GM13976 (cell line): ENCODE measurements around the gene RPL13A.

Experiments
- DNase-seq: peaks from one replicate; pipeline ENCODE4 v3.0.0; 2012; ENCODE audit warnings: low spot score
- in situ Hi-C: fragments of 300-500 bp; cut with MboI; formaldehyde crosslinking; loops from one replicate; pipeline ENCODE4 v1.12.0; 2022; ENCODE audit warnings: low sequenced_read_pairs, mixed read lengths, inconsistent platforms; ENCODE audit not compliant: unreplicated experiment
- TF ChIP-seq, protein P1 (sequence below): IDR thresholded peaks from 2 replicates; pipeline ENCODE4 v1.5.1; 2012; ENCODE audit warnings: borderline replicate concordance, mild to moderate bottlenecking; ENCODE audit not compliant: insufficient read depth; ENCODE audit errors: extremely low read depth, missing control alignments, control extremely low read depth

RPL13A gene

DNA sequence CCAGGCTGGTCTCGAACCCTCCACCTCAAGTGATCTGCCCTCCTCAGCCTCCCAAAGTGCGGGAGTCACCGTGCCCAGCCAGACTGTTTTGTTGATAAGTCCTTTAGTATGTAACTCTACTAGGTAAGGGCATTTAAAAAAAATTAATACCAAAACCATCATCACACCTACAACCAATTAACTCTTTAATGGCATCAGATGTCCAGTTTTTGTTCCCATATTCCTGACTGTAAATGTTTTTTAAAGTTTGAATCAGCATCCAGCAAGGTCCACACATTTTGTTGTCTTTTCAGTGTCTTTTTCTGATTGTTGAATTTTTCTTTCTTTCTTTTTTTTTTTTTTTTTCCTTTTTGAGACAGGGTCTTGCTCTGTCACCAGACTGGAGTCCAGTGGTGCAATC is 30.6 kb downstream of the RPL13A start:
- TF ChIP-seq, protein P1, sequence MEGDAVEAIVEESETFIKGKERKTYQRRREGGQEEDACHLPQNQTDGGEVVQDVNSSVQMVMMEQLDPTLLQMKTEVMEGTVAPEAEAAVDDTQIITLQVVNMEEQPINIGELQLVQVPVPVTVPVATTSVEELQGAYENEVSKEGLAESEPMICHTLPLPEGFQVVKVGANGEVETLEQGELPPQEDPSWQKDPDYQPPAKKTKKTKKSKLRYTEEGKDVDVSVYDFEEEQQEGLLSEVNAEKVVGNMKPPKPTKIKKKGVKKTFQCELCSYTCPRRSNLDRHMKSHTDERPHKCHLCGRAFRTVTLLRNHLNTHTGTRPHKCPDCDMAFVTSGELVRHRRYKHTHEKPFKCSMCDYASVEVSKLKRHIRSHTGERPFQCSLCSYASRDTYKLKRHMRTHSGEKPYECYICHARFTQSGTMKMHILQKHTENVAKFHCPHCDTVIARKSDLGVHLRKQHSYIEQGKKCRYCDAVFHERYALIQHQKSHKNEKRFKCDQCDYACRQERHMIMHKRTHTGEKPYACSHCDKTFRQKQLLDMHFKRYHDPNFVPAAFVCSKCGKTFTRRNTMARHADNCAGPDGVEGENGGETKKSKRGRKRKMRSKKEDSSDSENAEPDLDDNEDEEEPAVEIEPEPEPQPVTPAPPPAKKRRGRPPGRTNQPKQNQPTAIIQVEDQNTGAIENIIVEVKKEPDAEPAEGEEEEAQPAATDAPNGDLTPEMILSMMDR = no peak
- in situ Hi-C loops = no loop called here
- DNase-seq = no peak

DNA sequence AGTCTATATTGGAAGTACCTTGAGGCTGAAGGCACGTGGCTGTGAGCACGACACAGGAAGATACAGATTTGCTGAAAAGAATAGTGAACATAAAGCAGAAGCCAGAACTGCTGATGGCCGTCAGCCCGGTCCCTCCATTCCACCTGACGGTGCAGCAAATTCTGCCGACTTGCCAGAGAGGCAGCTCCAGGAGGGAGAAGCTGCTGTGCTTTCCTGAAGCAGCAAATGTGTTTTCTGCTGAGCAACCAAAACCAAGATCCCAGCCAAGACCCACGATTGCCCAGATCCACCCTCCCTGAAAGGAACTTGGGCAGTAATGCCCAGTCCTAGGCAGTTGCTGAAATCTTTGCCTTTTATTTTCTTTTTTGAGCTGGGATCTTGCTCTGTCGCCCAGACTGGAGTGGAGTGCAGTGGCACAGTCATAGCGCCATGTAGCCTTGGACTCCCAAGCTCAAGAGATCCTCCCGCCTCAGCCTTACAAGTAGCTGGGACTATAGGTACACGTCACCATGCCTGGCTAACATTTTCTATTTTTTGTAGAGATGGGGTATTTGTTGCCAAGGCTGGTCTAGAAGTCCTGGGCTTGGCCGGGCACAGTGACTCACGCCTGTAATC is 33.4 kb downstream of the RPL13A start:
- no peak for DNase-seq
- in situ Hi-C loops = no loop called here
- TF ChIP-seq, protein P1 = no peak

DNA sequence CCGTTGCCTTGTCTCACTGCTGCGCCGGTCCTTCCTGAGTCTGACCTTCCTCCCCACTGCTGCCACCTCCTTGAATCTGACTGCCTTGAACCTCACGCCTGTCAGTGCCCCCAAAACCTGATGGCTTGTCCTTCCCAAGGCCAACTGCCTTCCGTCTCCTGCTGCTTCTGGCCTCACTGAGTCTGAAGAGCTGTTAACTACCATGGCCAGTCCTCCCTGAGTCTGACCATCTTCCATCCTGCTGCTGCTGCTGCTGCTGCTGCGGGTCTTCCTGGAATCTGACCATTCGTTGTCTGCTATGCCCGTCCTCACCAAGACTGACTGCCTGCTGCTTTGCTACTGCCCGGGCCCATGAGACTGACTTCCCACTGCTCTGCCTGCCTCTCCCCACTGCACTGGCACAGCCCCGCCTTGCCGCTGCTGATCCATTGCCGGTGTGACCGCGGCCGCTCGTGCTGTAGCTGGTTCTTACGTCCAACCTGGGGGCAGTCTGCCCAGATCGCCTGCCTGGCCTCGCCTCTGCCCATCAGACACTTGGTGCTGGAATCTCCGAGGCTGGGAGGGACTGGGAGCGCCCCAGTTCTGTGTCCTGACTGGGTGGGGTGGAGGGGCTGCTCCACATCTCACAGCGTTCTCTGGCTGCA is 37.5 kb downstream of the RPL13A start:
- TF ChIP-seq, protein P1 = no peak
- DNase-seq = no peak

DNA sequence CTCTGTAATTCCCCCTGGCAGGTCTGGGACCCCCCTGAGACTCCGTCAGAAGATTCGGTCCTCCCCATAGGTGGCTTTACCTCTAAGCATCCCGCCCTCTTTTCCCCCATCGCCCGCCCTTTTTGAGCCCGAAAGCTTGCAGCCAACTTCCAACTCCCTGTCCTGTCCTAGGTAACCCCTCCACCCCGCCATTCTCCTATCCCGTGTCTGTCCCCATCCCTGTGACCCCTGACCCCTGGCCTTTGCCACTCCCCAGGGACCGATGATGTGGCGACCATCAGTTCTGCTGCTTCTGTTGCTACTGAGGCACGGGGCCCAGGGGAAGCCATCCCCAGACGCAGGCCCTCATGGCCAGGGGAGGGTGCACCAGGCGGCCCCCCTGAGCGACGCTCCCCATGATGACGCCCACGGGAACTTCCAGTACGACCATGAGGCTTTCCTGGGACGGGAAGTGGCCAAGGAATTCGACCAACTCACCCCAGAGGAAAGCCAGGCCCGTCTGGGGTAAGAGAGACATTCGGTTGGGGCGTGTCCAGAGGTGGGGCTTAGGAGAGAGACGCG is 40.9 kb downstream of the RPL13A start:
- DNase-seq = no peak
- in situ Hi-C loops = no loop called here
- TF ChIP-seq, protein P1 = no peak

More for the DNA sequence above, 37.5 kb downstream of the RPL13A start:
- in situ Hi-C loops = no loop called here

DNA sequence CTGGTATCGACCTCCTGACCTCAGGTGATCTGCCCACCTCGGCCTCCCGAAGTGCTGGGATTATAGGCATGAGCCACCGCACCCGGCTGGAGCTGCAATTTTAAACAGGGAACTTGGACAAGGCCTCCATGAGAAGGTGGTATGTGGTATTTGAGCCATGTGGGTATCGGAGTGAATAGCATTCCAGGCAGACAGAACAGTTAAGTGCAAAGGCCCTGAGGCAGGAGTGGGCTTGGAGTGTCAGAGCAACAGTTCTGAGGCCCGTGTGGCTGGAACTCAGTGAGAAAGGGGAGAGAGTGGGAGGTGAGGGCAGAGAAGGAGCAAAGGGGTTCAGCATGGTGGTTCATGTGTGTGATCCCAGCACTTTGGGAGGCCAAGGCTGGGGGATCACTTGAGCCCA is 43.3 kb downstream of the RPL13A start:
- TF ChIP-seq, protein P1 = no peak
- DNase-seq = no peak
- in situ Hi-C loops = no loop called here

DNA sequence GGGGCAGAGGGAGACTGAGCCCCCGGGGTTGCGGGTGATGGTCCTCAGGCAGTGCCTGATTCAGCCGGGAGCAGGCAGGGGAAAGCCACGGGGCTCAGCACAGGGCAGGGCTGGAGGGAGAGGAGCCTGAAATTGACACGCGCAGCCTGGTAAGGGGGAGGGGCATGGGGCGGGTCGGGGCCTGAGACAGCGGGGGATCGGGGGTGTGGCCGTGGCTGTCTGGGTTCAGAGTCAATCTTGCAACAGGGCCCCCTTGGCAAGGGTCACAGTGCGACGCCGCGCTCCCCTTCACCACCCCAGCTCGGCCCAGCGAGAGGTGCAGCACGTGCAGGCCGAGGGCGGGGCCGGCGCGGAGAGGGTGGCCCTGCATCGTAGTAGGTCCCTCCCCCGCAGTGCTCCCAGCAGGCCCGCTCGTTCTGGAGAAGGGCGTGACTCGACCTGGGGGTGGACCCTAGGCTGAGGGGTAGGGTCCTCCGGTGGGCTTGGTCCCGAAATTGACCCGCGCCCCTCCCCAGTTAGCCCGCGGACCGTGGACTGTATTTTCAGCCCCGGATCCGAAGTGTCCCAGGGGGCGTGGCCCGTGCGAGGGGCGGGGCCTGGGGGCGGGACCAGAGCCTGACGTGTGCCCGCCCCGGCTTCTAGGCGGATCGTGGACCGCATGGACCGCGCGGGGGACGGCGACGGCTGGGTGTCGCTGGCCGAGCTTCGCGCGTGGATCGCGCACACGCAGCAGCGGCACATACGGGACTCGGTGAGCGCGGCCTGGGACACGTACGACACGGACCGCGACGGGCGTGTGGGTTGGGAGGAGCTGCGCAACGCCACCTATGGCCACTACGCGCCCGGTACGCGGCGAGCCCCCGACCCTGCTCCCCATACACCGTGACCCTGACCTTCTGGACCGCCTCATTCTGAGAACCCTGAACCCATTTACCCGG is 46.4 kb downstream of the RPL13A start:
- in situ Hi-C loops = no loop called here
- DNase-seq = peak; percentile 86
- TF ChIP-seq, protein P1 = peak; percentile 31
